ENCODE measurements around the gene MACIR.

DNA sequence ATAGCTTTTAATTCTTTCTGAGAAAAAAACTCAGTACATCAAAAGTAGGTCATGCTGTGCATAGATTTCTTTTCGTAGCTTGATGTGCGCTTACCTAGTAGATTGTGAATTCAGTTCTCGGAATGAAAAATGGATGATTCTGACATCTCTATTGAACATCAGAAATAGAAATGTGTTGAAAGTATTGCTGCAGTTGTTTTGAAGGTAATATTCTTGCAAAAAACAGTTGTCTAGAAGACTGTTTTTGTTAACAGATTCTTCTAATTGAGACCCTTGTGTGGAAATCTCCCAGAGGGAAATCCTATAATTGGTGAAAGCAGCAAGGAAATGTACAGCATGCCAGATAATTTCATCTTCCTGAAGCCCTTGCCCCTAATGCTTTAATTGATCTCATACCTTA, 54.5 kb downstream of the MACIR start:
- TF ChIP-seq, protein P1, sequence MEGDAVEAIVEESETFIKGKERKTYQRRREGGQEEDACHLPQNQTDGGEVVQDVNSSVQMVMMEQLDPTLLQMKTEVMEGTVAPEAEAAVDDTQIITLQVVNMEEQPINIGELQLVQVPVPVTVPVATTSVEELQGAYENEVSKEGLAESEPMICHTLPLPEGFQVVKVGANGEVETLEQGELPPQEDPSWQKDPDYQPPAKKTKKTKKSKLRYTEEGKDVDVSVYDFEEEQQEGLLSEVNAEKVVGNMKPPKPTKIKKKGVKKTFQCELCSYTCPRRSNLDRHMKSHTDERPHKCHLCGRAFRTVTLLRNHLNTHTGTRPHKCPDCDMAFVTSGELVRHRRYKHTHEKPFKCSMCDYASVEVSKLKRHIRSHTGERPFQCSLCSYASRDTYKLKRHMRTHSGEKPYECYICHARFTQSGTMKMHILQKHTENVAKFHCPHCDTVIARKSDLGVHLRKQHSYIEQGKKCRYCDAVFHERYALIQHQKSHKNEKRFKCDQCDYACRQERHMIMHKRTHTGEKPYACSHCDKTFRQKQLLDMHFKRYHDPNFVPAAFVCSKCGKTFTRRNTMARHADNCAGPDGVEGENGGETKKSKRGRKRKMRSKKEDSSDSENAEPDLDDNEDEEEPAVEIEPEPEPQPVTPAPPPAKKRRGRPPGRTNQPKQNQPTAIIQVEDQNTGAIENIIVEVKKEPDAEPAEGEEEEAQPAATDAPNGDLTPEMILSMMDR (IDR thresholded peaks at IDR 0.05; ENCODE audit: low read depth, low read length, missing input control), result no peak
- TF ChIP-seq, protein P2, sequence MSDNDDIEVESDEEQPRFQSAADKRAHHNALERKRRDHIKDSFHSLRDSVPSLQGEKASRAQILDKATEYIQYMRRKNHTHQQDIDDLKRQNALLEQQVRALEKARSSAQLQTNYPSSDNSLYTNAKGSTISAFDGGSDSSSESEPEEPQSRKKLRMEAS (IDR thresholded peaks at IDR 0.05), result no peak
- no peak for TF ChIP-seq JUND (IDR thresholded peaks at IDR 0.05)

Data from liver (tissue), 3 donors.